HG02610 (cell line): ENCODE data around the gene ITGB4.

ENCODE experiments used
- ATAC-seq: cut with Tn5 transposase; IDR thresholded peaks from one replicate; pipeline ENCODE4 v1.9.1; 2021; ENCODE audit warnings: mild to moderate bottlenecking, moderate library complexity; ENCODE audit not compliant: unreplicated experiment

ITGB4 gene

GRCh38 chr17:75720656-75721462, at the start of gene ITGB4:
Gene ITGB4, plus strand, starts transcription at chr17:75721459. Its CDS starts 3,245 bp downstream, at chr17:75724704.
- no peak for ATAC-seq

GRCh38 chr17:75672011-75672410, 49.2 kb upstream of the ITGB4 start:
- no peak for ATAC-seq

GRCh38 chr17:75673487-75673886, 47.8 kb upstream of the ITGB4 start:
- ATAC-seq, result no peak

- no peak for ATAC-seq
These were observed 44.8 kb upstream of the ITGB4 start for GRCh38 chr17:75676461-75676860.

- ATAC-seq, result no peak
These were observed 41.5 kb upstream of the ITGB4 start for GRCh38 chr17:75679706-75680211.

- no peak for ATAC-seq
These were observed 40.8 kb upstream of the ITGB4 start for GRCh38 chr17:75680431-75680830.

GRCh38 chr17:75681289-75681688, 40.0 kb upstream of the ITGB4 start:
- no peak for ATAC-seq

- ATAC-seq, result no peak
These were observed 37.7 kb upstream of the ITGB4 start for GRCh38 chr17:75683583-75683982.

- ATAC-seq, result no peak
These were observed 37.0 kb upstream of the ITGB4 start for GRCh38 chr17:75684249-75684648.

- no peak for ATAC-seq
These were observed 36.3 kb upstream of the ITGB4 start for GRCh38 chr17:75684924-75685323.

GRCh38 chr17:75685499-75685898, 35.8 kb upstream of the ITGB4 start:
- no peak for ATAC-seq

- no peak for ATAC-seq
These were observed 32.9 kb upstream of the ITGB4 start for GRCh38 chr17:75688209-75688825.

GRCh38 chr17:75689441-75689873, 31.8 kb upstream of the ITGB4 start:
- ATAC-seq, result no peak

- no peak for ATAC-seq
These were observed 29.9 kb upstream of the ITGB4 start for GRCh38 chr17:75691371-75691791.

- ATAC-seq, result no peak
These were observed 29.2 kb upstream of the ITGB4 start for GRCh38 chr17:75691801-75692626.

- ATAC-seq, result no peak
These were observed 28.3 kb upstream of the ITGB4 start for GRCh38 chr17:75692976-75693375.

GRCh38 chr17:75693500-75694481, 27.5 kb upstream of the ITGB4 start:
- ATAC-seq, result no peak

GRCh38 chr17:75694536-75694935, 26.7 kb upstream of the ITGB4 start:
- ATAC-seq, result no peak

GRCh38 chr17:75695141-75695829, 26.0 kb upstream of the ITGB4 start:
- ATAC-seq, result no peak
